GM19328 (cell line): ENCODE results near the gene GCK.
"Not testable (repeated sequence)": the region's sequence is repeated elsewhere in the genome, so short reads cannot be mapped to it uniquely, and the experiment has no call there.

Source experiments
- ATAC-seq: cut with Tn5 transposase; IDR thresholded peaks from one replicate; pipeline ENCODE4 v1.9.1; 2021; ENCODE audit warnings: mild to moderate bottlenecking, moderate library complexity; ENCODE audit not compliant: unreplicated experiment

The GCK gene

GRCh38 chr7:44184206-44184872, 4.9 kb downstream of the GCK start:
- ATAC-seq = no peak

GRCh38 chr7:44183386-44183785, 5.9 kb downstream of the GCK start:
- ATAC-seq = no peak

- ATAC-seq = no peak
Observed at GRCh38 chr7:44182827-44183226, 6.4 kb downstream of the GCK start.

- ATAC-seq = no peak
Observed at GRCh38 chr7:44180631-44181030, 8.6 kb downstream of the GCK start.

GRCh38 chr7:44177570-44178131, 11.6 kb downstream of the GCK start:
- no peak for ATAC-seq

DNA sequence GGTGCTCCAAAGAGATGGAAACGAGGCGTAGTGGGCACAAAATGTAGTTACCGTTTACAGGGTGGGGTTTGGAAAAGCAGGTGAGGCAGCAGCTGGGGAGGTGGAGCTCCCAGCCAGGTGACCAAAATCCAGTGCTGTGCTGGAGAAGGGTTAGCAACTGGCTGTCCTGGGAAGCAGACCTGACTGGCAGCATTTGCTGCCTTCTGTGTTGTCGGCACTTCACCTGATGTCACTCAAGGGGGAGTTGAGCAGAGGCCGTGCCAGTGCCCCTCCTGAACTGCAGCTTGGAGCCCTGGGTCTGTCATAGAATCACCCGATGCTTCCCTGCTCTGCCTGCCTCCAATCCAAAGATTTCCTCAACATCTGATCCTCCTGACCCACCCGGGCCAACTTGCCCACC, 12.8 kb downstream of the GCK start:
- ATAC-seq = no peak

- no peak for ATAC-seq
Observed at GRCh38 chr7:44175730-44176129, 13.5 kb downstream of the GCK start.

- ATAC-seq = not testable (repeated sequence)
Observed at GRCh38 chr7:44174694-44174948, 14.6 kb downstream of the GCK start.

- ATAC-seq = no peak
Observed at GRCh38 chr7:44173911-44174693, 15.1 kb downstream of the GCK start.

DNA sequence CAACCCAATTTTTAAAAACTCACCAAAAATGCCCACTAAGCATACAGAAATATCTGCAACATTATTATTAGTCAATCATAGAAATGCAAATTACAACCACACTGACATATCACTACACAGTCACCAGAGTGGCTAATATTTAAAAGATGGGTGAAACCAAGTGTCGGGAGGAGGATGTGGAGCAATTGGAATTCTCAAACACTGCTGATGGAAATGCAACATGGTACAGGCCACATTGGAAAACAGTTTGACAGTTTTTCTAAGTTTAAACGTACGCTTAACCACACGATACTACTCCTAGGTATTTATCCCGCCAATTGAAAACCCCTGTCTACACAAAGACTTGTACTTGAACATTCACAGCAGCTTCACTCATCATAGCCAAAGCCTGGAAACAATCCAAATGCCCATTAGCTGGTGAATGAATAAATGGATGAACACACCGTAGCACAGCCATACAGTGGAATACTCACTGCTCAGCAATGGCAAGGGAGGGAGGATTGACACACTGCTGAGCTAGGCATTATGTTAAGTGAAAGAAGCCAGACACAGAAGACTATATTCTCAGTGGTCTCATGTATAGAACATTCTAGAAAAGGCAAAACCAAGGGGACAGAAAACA, 16.3 kb downstream of the GCK start:
- ATAC-seq = no peak

DNA sequence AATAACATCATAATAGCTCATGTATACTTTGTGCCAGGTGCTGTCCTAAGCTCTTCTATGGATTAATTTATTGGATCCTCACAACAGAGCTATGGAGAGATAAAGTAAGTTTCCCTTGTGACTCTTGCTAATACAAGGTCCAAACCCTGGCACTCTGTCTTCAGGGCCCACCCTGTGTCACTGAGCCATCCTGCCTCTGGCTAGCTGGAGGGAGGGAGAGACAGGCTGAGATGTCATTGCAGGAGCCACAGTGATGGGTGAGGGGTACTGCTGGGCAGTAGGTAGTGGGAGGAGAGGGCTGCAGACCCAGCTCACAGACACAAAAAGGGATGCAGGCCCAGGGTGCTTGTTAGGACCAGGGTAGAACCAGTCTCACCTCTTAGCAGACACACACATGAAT, 16.9 kb downstream of the GCK start:
- ATAC-seq = no peak

DNA sequence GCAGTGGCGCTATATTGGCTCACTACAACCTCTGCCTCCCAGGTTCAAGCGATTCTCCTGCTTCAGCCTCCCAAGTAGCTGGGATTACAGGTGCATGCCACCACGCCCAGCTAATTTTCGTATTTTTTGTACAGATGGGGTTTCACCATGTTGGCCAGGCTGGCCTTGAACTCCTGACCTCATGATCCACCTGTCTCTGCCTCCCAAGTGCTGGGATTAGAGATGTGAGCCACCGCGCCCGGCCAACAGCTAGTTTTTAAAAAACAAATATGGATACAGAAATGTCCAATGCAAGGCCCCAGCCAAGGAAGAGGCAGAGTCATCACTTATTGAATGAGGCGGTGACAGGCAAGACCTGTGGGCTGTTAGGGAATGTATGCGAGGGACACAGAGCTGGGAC, 17.3 kb downstream of the GCK start:
- not testable (repeated sequence) for ATAC-seq

DNA sequence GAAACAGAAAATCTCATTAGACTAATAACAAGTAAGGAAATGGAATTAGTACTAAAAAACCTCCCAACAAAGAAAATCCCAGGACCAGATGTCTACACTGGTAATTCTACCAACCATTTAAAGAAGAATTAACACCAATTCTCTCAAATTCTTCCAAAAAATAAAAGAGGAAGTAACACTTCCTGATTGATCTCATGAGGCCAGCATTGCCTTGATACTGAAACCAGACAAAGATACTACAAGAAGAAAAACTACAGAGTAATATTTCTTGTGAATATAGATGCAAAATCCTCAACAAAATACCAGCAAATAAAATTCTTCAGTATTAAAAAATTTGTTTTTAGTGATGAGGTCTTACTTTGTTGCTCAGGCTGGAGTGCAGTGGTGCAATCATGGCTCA, 21.3 kb downstream of the GCK start:
- ATAC-seq = no peak

GRCh38 chr7:44163591-44163990, 25.6 kb downstream of the GCK start:
- ATAC-seq = no peak

DNA sequence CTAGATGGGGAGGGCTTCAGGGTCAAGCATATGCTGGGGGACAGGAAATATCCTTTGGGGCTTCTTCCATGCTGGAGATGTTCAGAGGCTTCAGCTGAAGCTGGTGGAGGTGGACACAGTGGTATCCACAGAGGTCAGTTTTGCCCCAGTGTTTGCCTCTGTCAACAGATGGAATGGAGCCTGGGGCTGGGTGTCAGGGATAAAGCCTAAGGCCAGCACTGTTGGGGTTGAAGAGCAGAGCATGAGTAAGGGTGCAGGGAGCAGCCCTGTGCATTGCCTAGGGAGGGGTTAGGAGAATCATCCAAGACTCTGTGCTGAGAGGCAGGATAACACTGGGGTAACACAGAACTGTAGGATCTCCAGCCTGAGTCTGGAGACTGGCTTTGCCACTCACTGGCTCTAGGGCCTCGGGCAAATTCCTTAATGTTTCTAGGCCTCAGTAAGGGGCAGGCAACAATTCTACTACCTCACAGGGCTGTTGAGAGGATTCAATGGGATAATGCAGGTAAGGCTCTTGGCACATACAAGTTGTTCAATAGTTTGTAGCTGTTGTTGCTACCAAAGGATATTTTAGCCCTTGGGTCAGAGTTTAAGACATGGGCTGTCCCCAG, 26.3 kb downstream of the GCK start:
- ATAC-seq = no peak

DNA sequence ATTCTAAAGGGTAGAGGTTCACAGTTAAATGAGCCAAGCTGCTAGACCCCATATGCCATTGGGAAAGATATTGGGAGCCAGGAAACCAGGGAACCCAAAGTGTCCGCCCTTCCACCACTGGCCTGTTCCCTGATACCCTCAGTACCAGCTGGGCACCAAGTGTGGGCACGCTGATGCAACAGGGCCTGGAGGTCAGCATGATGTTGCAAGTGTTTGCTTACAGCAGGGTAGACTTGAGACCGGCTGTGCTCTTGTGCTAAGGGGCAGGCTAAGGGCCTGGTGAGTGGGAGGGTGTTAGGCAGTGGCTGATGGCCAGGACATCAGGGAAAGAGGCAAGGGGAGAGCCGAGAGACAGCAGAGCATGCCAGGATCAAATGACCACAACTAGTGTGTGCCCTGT, 27.1 kb downstream of the GCK start:
- ATAC-seq = no peak

DNA sequence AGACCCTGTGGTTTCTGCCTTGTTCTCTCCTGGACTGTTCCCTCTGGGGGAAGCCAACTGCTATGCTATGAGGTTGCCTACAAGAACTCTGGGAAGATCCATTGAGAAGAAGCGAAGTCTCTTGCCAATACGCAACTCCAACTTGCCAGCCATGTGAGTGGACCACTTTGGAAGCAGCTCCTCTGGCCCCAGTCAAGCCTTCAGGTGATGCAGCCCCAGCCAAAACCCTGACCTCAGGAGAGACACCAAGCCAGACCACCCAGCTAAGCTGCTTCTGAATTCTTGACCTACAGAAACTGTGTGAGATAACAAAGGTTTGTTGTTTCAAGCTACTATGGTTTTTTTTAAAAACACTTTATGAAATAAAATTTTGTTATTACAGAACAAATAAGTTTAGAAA, 27.9 kb downstream of the GCK start:
- ATAC-seq = no peak

DNA sequence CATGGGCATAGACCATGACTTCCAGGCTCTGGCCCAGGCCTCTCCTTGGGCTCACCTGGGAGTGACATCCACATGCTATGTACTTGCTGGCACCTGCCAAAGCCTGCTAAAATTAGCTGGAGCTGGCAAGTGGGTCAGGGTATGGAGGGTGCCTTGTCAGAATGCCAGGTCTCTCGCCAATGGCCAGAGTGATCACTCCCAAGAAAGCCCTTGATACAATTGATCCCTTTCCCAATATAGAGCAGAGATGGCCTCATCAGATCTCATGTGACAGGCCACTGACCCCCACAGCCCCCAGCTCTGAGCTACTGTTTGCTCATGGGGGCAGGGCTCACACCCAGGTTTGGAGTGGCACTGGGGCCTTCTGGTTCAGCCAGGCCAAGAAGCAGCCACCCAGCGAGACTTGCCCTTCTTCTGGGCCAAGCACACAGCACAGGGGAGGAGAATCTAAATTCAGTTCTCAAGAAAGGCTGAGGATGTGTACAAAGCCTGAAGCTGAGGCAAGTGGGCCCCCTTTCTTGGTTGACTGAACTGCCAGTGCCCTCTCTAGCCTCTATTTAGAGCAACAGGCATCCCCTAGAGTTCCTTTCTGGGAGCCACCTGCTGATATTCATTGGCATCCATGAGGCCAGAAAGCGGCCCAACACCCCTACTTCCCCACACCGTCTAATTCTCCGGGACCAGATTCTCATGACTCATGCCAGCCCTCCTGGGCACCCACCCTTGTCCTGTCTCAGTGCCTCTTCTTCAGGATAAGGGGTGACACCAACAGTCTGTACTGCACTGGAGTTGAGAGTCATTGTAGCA, 29.2 kb downstream of the GCK start:
- ATAC-seq = no peak

DNA sequence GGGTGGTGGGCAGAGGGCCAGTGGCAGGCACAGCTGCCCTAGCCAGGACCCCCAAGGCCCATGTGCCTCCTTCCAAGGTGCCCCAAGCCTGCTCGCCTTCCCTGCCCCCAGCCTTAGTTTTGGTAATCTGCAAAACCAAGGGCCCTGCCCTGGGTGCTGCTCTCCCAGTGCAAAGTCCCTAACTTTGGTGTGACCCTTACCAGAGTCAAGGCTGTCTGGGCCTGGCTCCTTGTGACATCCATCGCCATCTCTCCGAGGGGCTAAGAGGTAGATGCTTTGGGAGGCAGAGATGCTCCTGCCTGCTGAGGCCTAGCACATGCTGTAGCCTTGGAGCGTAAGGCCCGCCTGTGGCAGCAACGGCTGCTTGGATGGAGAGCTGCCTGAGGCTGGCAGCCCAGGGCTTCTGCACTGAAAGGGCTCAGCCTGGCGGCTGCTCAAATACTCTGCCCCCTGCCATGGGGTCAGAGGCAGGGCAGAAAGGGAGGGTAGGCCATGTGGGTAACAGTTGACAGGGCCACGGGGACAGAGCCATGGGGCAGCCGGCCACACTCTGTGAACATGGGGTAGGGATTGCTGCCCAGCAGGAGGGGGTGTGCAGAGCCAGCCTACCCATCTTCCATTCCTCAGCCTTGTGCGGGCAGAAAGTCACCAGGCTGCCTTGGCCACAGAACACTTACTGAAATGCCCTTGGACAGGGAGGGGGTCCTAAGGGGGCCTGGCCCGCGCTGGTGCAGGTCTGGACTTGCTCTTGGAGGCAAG, 30.2 kb downstream of the GCK start:
- no peak for ATAC-seq
